HCT116 (cell line): ENCODE results near the gene PTPRCAP. TPM values are rescaled to one million over a fixed set of nuclear protein-coding genes. Genes with fewer than 3 reads are reported as not detected.

Source experiments
- ATAC-seq: fragments of 200-7000 bp; cut with Tn5 transposase; 2 replicates; pipeline ENCODE4 v1.9.1; 2020; ENCODE audit warnings: mild to moderate bottlenecking, moderate library complexity
- BruUV-seq: library from RNA; stranded (reverse); fragments of 400-500 nt; replicated peaks from 2 replicates; lab custom pipeline; 2021; lab: Mats Ljungman, UMichigan
- CTCF ChIA-PET: fragments of 300-600 bp; sonication (Branson Sonifier 250); formaldehyde crosslinking; loops from one replicate; lab custom pipeline; 2021; ENCODE audit warnings: antibody characterized with exemption; lab: Charles Lee
- POLR2A ChIA-PET: fragments of 300-600, 350-600 bp; sonication (Branson Sonifier 250); formaldehyde crosslinking; loops from one replicate; lab custom pipeline; 2021; ENCODE audit warnings: antibody characterized with exemption; lab: Charles Lee
- RAD21 ChIA-PET, 2 experiments: fragments of 300-600 bp; sonication (Branson Sonifier 250); formaldehyde crosslinking; loops; one replicate each; lab custom pipeline; 2023; ENCODE audit warnings: low total read pairs in 2 of 2; ENCODE audit not compliant: uncharacterized antibody in 2 of 2, unreplicated experiment in 2 of 2, low non-redundant PET in 1 of 2; lab: Charles Lee
- DNase-seq: peaks from one replicate; pipeline ENCODE4 v3.0.0-alpha.2; 2010; ENCODE audit warnings: low read depth, low spot score
- H2AFZ ChIP-seq: fragments of 200-600 bp; shearing (Covaris generic), sonication (generic); 2 replicates; pipeline ENCODE4 v1.6.1; 2017; ENCODE audit warnings: low read depth, mixed run types, mixed read lengths, antibody characterized with exemption, low read length; ENCODE audit not compliant: poor library complexity, severe bottlenecking
- H3K27ac ChIP-seq: 2 replicates; pipeline ENCODE4 v1.5.1; 2012; ENCODE audit warnings: low read depth, low read length
- H3K27me3 ChIP-seq: fragments of 200-600 bp; sonication (generic); 2 replicates; pipeline ENCODE4 v1.6.1; 2016; ENCODE audit warnings: mixed run types, low read length, mixed read lengths; ENCODE audit not compliant: insufficient read depth
- H3K36me3 ChIP-seq, 2 experiments: fragments of 200-500 bp in 1 of 2; fragments of 200-600 bp in 1 of 2; sonication (Bioruptor generic) in 1 of 2; sonication (generic) in 1 of 2; 2 replicates each; pipeline versions ENCODE4 v1.5.1 to v1.6.1; 2014 to 2016; ENCODE audit warnings: low read length in 2 of 2, inconsistent platforms in 1 of 2, mixed read lengths in 1 of 2, mixed run types in 1 of 2; ENCODE audit not compliant: insufficient read depth in 2 of 2, control insufficient read depth in 1 of 2
- H3K4me1 ChIP-seq, 2 experiments: fragments of 200-600 bp in 1 of 2; sonication (generic) in 1 of 2; 2 replicates each; pipeline versions ENCODE4 v1.5.1 to v1.6.1; 2012 to 2017; ENCODE audit warnings: low read length in 2 of 2, inconsistent platforms in 1 of 2, mild to moderate bottlenecking in 1 of 2, mixed read lengths in 1 of 2, mixed run types in 1 of 2, moderate library complexity in 1 of 2; ENCODE audit not compliant: insufficient read depth in 2 of 2, control insufficient read depth in 1 of 2
- H3K4me2 ChIP-seq: fragments of 200-600 bp; sonication (generic); 2 replicates; pipeline ENCODE4 v1.6.1; 2017; ENCODE audit warnings: mixed run types, low read length, mixed read lengths
- H3K4me3 ChIP-seq, 2 experiments: fragments of 200-600 bp in 1 of 2; sonication (generic) in 1 of 2; replicated peaks in 1 of 2; 2 replicates each; pipeline ENCODE4 v1.5.1; 2011 to 2016; ENCODE audit warnings: low read length in 2 of 2, control low read depth in 1 of 2, low read depth in 1 of 2, mild to moderate bottlenecking in 1 of 2, mixed read lengths in 1 of 2, mixed run types in 1 of 2
- H3K79me2 ChIP-seq: fragments of 200-600 bp; sonication (generic); 2 replicates; pipeline ENCODE4 v1.6.1; 2017; ENCODE audit warnings: mild to moderate bottlenecking, mixed run types, low read length, moderate library complexity, mixed read lengths; ENCODE audit not compliant: insufficient read depth
- H3K9ac ChIP-seq: fragments of 200-600 bp; sonication (generic); 2 replicates; pipeline ENCODE4 v1.6.1; 2016; ENCODE audit warnings: low read length, mixed read lengths
- H3K9me2 ChIP-seq: fragments of 200-600 bp; sonication (generic), shearing (Covaris generic); 2 replicates; pipeline ENCODE4 v1.6.1; 2017; ENCODE audit warnings: mixed run types, mild to moderate bottlenecking, moderate library complexity; ENCODE audit not compliant: insufficient read depth
- H3K9me3 ChIP-seq, 2 experiments: fragments of 200-500 bp in 1 of 2; fragments of 200-600 bp in 1 of 2; sonication (Bioruptor generic) in 1 of 2; sonication (generic) in 1 of 2; 2 replicates each; pipeline ENCODE4 v1.6.1; 2014 to 2017; ENCODE audit warnings: low read length in 2 of 2, mixed read lengths in 2 of 2, inconsistent platforms in 1 of 2, low read depth in 1 of 2, mild to moderate bottlenecking in 1 of 2, mixed run types in 1 of 2, moderate library complexity in 1 of 2; ENCODE audit not compliant: control insufficient read depth in 1 of 2, insufficient read depth in 1 of 2
- H4K20me1 ChIP-seq: fragments of 200-600 bp; sonication (generic), shearing (Covaris generic); 2 replicates; pipeline ENCODE4 v1.6.1; 2017; ENCODE audit warnings: mixed run types, mild to moderate bottlenecking, moderate library complexity; ENCODE audit not compliant: insufficient read depth
- ATF3 ChIP-seq: IDR thresholded peaks from 2 replicates; pipeline ENCODE4 v1.6.1; 2012
- CBX3 ChIP-seq: IDR thresholded peaks from 2 replicates; pipeline ENCODE4 v1.6.1; 2012; ENCODE audit warnings: low read depth
- CEBPB ChIP-seq: IDR thresholded peaks from 2 replicates; pipeline ENCODE4 v1.6.1; 2012; ENCODE audit warnings: low read depth
- CTCF ChIP-seq, 3 experiments: fragments of 200-600 bp in 1 of 3; sonication (generic) in 1 of 3; IDR thresholded peaks in 2 of 3; conservative IDR thresholded peaks in 1 of 3; 2 replicates each; pipeline ENCODE4 v1.5.1; 2012 to 2017; ENCODE audit warnings: low read depth in 2 of 3, low read length in 2 of 3, antibody characterized with exemption in 1 of 3, borderline replicate concordance in 1 of 3, control low read depth in 1 of 3, mild to moderate bottlenecking in 1 of 3, mixed read lengths in 1 of 3, mixed run types in 1 of 3, moderate library complexity in 1 of 3; ENCODE audit not compliant: insufficient read depth in 1 of 3
- EGR1 ChIP-seq: IDR thresholded peaks from 2 replicates; pipeline ENCODE4 v1.6.1; 2012; ENCODE audit warnings: low read depth
- ELF1 ChIP-seq: IDR thresholded peaks from 2 replicates; pipeline ENCODE4 v1.6.1; 2012; ENCODE audit warnings: low read depth, borderline replicate concordance
- EZH2 ChIP-seq: fragments of 200-600 bp; sonication (generic); IDR thresholded peaks from 2 replicates; pipeline ENCODE4 v1.6.1; 2017; ENCODE audit warnings: antibody characterized with exemption, mixed run types
- FOSL1 ChIP-seq: IDR thresholded peaks from 2 replicates; pipeline ENCODE4 v1.6.1; 2012; ENCODE audit warnings: low read depth
- JUND ChIP-seq: IDR thresholded peaks from 2 replicates; pipeline ENCODE4 v1.6.1; 2012
- MAX ChIP-seq: IDR thresholded peaks from 2 replicates; pipeline ENCODE4 v1.6.1; 2012
- POLR2A ChIP-seq: IDR thresholded peaks from 2 replicates; pipeline ENCODE4 v1.7.0; 2011; ENCODE audit warnings: borderline replicate concordance; ENCODE audit not compliant: insufficient read depth, insufficient read length; ENCODE audit errors: extremely low read depth
- POLR2AphosphoS5 ChIP-seq: IDR thresholded peaks from 2 replicates; pipeline ENCODE4 v1.6.1; 2011; ENCODE audit warnings: mild to moderate bottlenecking, low read depth, low read length, moderate library complexity
- REST ChIP-seq: IDR thresholded peaks from 2 replicates; pipeline ENCODE4 v1.6.1; 2012; ENCODE audit warnings: low read depth
- SIN3A ChIP-seq: IDR thresholded peaks from 2 replicates; pipeline ENCODE4 v1.6.1; 2012; ENCODE audit warnings: low read depth
- YY1 ChIP-seq: IDR thresholded peaks from 2 replicates; pipeline ENCODE4 v1.6.1; 2011; ENCODE audit warnings: low read length, low read depth, moderate library complexity, mild to moderate bottlenecking; ENCODE audit not compliant: insufficient replicate concordance; ENCODE audit errors: extremely low read depth
- ZBTB33 ChIP-seq: IDR thresholded peaks from 2 replicates; pipeline ENCODE4 v1.6.1; 2011; ENCODE audit warnings: mild to moderate bottlenecking, low read length, moderate library complexity; ENCODE audit not compliant: insufficient replicate concordance; ENCODE audit errors: extremely low read depth
- ZFX ChIP-seq: fragments of 450-650 bp; IDR thresholded peaks from 2 replicates; pipeline ENCODE4 v1.6.1; 2017
- intact Hi-C: fragments of 100-400 bp; cut with micrococcal nuclease; formaldehyde crosslinking; loops from 2 replicates; pipeline ENCODE4 v1.10.0; 2022
- total RNA-seq: library from RNA; stranded (reverse); gene quantifications from one replicate; pipeline ENCODE4 v1.2.1, GENCODE V29; 2021; ENCODE audit not compliant: unreplicated experiment

Gene PTPRCAP
- total RNA-seq, 1 experiment from 2014 or later, result 1.4 TPM

- Histone ChIP-seq H4K20me1 (no peaks in the 10 kb centered on the region), H3K36me3 (no peaks in the 10 kb centered on the region), H3K9ac (no peak overlapping the region), H3K9me3 (no peaks in the 10 kb centered on the region), H3K4me3 (no peak overlapping the region), H3K4me2 (no peak overlapping the region), H3K27ac (no peak overlapping the region), H3K4me1 (peaks cover 19 to 47% of the 10 kb centered on the region in 2 experiments; a peak in 3 of 4 replicates)
- POLR2A ChIA-PET, result no interaction called here
- intact Hi-C loops, result no loop called here
- DNase-seq (no peak), ATAC-seq (no peak)
- RAD21 ChIA-PET, result no interaction called here
- no TSS peak for BruUV-seq
- TF ChIP-seq MAX, result no peak
- TF ChIP-seq YY1, result no peak
- TF ChIP-seq EZH2, result no peak
- TF ChIP-seq JUND, result no peak
- TF ChIP-seq ZBTB33, result no peak
- no peak for TF ChIP-seq ELF1
- TF ChIP-seq EGR1, result no peak
- TF ChIP-seq ZFX, result no peak
- TF ChIP-seq CTCF (IDR thresholded peaks at IDR 0.05 in 2 of 3, conservative IDR thresholded peaks at IDR 0.05 in 1 of 3; ENCODE audit: borderline replicate concordance in 1 of 3, insufficient read depth in 1 of 3, low read depth in 2 of 3, low read length in 2 of 3), result no peak
- no peak for TF ChIP-seq CEBPB
- TF ChIP-seq POLR2A, result no peak
- TF ChIP-seq CBX3, result no peak
- no peak for TF ChIP-seq POLR2AphosphoS5
- no peak for TF ChIP-seq FOSL1
- no peak for TF ChIP-seq ATF3
- TF ChIP-seq SIN3A, result no peak
- no peak for TF ChIP-seq REST
- TF ChIP-seq, all 23 proteins: peak for 0
- no peaks in the 10 kb centered on the region for H3K9me2 ChIP-seq
- CTCF ChIA-PET, result interaction anchor here (1.8 kb wide), 1 partner anchor 16 kb away, joined by 8 read pairs; the partner anchor contains the start of gene PPP1CA
- no peaks in the 10 kb centered on the region for H3K79me2 ChIP-seq
- H2AFZ ChIP-seq, result no peak overlapping the region
- H3K27me3 ChIP-seq, result no peaks in the 10 kb centered on the region
Observed at GRCh38 chr11:67417425-67417824, 20.1 kb downstream of the PTPRCAP start.
